Astrocyte of the cerebellum (primary cell): ENCODE measurements around the gene SLC22A25.

Experiments
- DNase-seq: peaks from one replicate; pipeline ENCODE4 v3.0.0-alpha.2; 2011; ENCODE audit warnings: low read depth
- H3K4me3 ChIP-seq: 2 replicates; pipeline ENCODE4 v1.5.1; 2011; ENCODE audit warnings: mild to moderate bottlenecking, low read depth, low read length, moderate library complexity
- CTCF ChIP-seq: IDR thresholded peaks from 2 replicates; pipeline ENCODE4 v1.5.1; 2012; ENCODE audit warnings: low read length, low read depth, moderate library complexity, mild to moderate bottlenecking; ENCODE audit errors: missing control alignments
- in situ Hi-C: cut with HindIII; loops from 2 replicates; pipeline ENCODE4 v1.10.0; 2017; ENCODE audit warnings: low sequenced_read_pairs

Gene SLC22A25

GRCh38 chr11:63246045-63246444, 2.6 kb upstream of the SLC22A25 start:
- no peak for DNase-seq
- in situ Hi-C loops: loop anchor here (5.0 kb wide), 1 partner anchor 64 kb away; no protein-coding TSS in a partner anchor

DNA sequence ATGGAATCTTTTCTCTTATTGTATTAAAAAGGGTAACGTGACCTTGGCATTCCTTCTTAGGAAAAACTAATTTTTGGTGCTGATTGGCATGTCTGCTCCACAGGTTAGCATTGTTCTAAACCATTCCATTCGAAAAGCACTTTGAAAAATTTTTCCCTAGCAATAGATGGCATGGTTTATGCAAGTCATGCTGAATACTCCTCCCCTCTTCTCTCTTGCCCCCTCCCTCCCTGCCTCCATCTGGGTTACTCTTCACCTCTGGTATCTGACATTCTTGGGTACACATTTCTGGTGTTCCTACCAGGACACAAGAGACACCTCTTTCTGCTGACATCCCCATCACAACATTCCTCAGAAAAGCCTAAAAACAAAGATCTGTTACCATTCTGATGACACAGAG, 1.5 kb upstream of the SLC22A25 start:
- in situ Hi-C loops: loop anchor here (5.0 kb wide), 1 partner anchor 63 kb away; no protein-coding TSS in a partner anchor
- no peak for DNase-seq
- TF ChIP-seq CTCF: no peak
- H3K4me3 ChIP-seq: no peak overlapping the region

More at GRCh38 chr11:63246045-63246444, 2.6 kb upstream of the SLC22A25 start:
- TF ChIP-seq CTCF: no peak
- no peak overlapping the region for H3K4me3 ChIP-seq

- TF ChIP-seq CTCF: no peak
- H3K4me3 ChIP-seq: no peak overlapping the region
- in situ Hi-C loops: no loop called here
- DNase-seq: no peak
Observed at GRCh38 chr11:63242089-63242781, 1.2 kb downstream of the SLC22A25 start.

GRCh38 chr11:63240791-63241379, 2.5 kb downstream of the SLC22A25 start:
- TF ChIP-seq CTCF: no peak
- no peak overlapping the region for H3K4me3 ChIP-seq
- in situ Hi-C loops: no loop called here
- no peak for DNase-seq

GRCh38 chr11:63240098-63240497, 3.3 kb downstream of the SLC22A25 start:
- no peak for DNase-seq
- H3K4me3 ChIP-seq: no peak overlapping the region
- in situ Hi-C loops: no loop called here
- no peak for TF ChIP-seq CTCF

DNA sequence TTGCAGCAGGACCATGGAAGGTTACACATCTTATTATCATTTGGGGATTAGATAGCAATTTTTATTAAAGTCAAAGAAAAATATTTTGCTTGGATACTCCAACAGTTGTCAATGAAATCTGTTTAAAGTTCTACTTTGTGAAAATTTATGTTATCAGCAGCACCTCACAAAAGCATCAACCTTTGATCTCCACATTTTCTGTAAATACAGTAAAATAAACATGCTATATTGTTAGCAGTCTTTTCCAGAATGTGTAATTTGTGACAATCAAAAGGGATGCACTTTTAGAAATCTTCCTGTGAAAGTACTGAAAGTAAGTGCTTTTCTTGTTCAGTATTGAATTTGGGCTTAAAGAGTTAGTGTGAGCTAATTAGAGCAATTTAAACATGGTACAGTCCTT, 4.1 kb downstream of the SLC22A25 start:
- H3K4me3 ChIP-seq: no peak overlapping the region
- no peak for DNase-seq
- in situ Hi-C loops: no loop called here
- no peak for TF ChIP-seq CTCF
